H9 (cell line): ENCODE measurements around the gene PLEKHM3. TPM values are rescaled to one million over a fixed set of nuclear protein-coding genes. Genes with fewer than 3 reads are reported as not detected.
A peak's percentile ranks its signal among the peaks of the same experiment; 100 is the strongest.

ENCODE experiments used
- DNase-seq: peaks from one replicate; pipeline ENCODE4 v3.0.0-alpha.2; 2017
- H2AFZ ChIP-seq: one replicate; pipeline ENCODE4 v1.6.1; 2013; ENCODE audit warnings: mild to moderate bottlenecking, low read length, control low read depth, moderate library complexity
- H2AK5ac ChIP-seq: 2 replicates; pipeline ENCODE4 v1.6.1; 2013; ENCODE audit warnings: low read length, control low read depth, mixed read lengths; ENCODE audit not compliant: insufficient read length
- H2BK120ac ChIP-seq: one replicate; pipeline ENCODE4 v1.6.1; 2013; ENCODE audit warnings: low read depth, mild to moderate bottlenecking, low read length, control low read depth, inconsistent platforms; ENCODE audit not compliant: poor library complexity, severe bottlenecking
- H2BK12ac ChIP-seq: 2 replicates; pipeline ENCODE4 v1.6.1; 2013; ENCODE audit warnings: low read length, control low read depth, mixed read lengths, low read depth; ENCODE audit not compliant: insufficient read length
- H2BK15ac ChIP-seq: 2 replicates; pipeline ENCODE4 v1.6.1; 2013; ENCODE audit warnings: low read depth, low read length, control low read depth
- H2BK20ac ChIP-seq: one replicate; pipeline ENCODE4 v1.6.1; 2013; ENCODE audit warnings: low read depth, mild to moderate bottlenecking, low read length, control low read depth, inconsistent platforms; ENCODE audit not compliant: poor library complexity, severe bottlenecking
- H2BK5ac ChIP-seq: 2 replicates; pipeline ENCODE4 v1.6.1; 2013; ENCODE audit warnings: low read length, control low read depth, mixed read lengths; ENCODE audit not compliant: insufficient read length
- H3K14ac ChIP-seq: 2 replicates; pipeline ENCODE4 v1.6.1; 2013; ENCODE audit warnings: low read length, control low read depth; ENCODE audit not compliant: insufficient read depth
- H3K18ac ChIP-seq: 2 replicates; pipeline ENCODE4 v1.6.1; 2013; ENCODE audit warnings: low read depth, mild to moderate bottlenecking, mixed read lengths, low read length, control low read depth; ENCODE audit not compliant: insufficient read length
- H3K23ac ChIP-seq: 2 replicates; pipeline ENCODE4 v1.6.1; 2013; ENCODE audit warnings: low read length, control low read depth, mixed read lengths, low read depth; ENCODE audit not compliant: insufficient read length
- H3K23me2 ChIP-seq: 2 replicates; pipeline ENCODE4 v1.6.1; 2013; ENCODE audit warnings: low read depth, mild to moderate bottlenecking, mixed read lengths, low read length, control low read depth; ENCODE audit not compliant: insufficient read length, poor library complexity, severe bottlenecking
- H3K27ac ChIP-seq: 2 replicates; pipeline ENCODE4 v1.5.1; 2013; ENCODE audit warnings: low read length, control low read depth, mixed read lengths, low read depth; ENCODE audit not compliant: insufficient read length
- H3K27me3 ChIP-seq: 2 replicates; pipeline ENCODE4 v1.6.1; 2013; ENCODE audit warnings: low read length, control low read depth, inconsistent platforms; ENCODE audit not compliant: insufficient read depth
- H3K4ac ChIP-seq: 2 replicates; pipeline ENCODE4 v1.6.1; 2013; ENCODE audit warnings: low read depth, mild to moderate bottlenecking, control low read depth, inconsistent platforms, low read length, moderate library complexity
- H3K4me1 ChIP-seq: 2 replicates; pipeline ENCODE4 v1.6.1; 2013; ENCODE audit warnings: low read length, control low read depth, inconsistent platforms; ENCODE audit not compliant: insufficient read depth
- H3K4me2 ChIP-seq: 2 replicates; pipeline ENCODE4 v1.6.1; 2013; ENCODE audit warnings: low read length, control low read depth, mixed read lengths; ENCODE audit not compliant: insufficient read length, insufficient read depth
- H3K56ac ChIP-seq: 2 replicates; pipeline ENCODE4 v1.6.1; 2013; ENCODE audit warnings: low read depth, mild to moderate bottlenecking, mixed read lengths, low read length, control low read depth; ENCODE audit not compliant: insufficient read length
- H3K79me1 ChIP-seq: 2 replicates; pipeline ENCODE4 v1.6.1; 2013; ENCODE audit warnings: low read depth, mild to moderate bottlenecking, moderate library complexity, low read length, control low read depth, inconsistent platforms; ENCODE audit not compliant: insufficient read depth, poor library complexity, severe bottlenecking
- H3K79me2 ChIP-seq: 2 replicates; pipeline ENCODE4 v1.6.1; 2013; ENCODE audit warnings: low read length, control low read depth, inconsistent platforms; ENCODE audit not compliant: insufficient read depth
- H3K9ac ChIP-seq: 2 replicates; pipeline ENCODE4 v1.6.1; 2013; ENCODE audit warnings: low read length, control low read depth, mixed read lengths; ENCODE audit not compliant: insufficient read length; ENCODE audit errors: extremely low read depth
- H3K9me3 ChIP-seq: one replicate; pipeline ENCODE4 v1.6.1; 2013; ENCODE audit warnings: low read depth, low read length, inconsistent platforms; ENCODE audit not compliant: control insufficient read depth
- H3T11ph ChIP-seq: one replicate; pipeline ENCODE4 v1.6.1; 2013; ENCODE audit warnings: mild to moderate bottlenecking, low read length, control low read depth, inconsistent platforms
- H4K20me1 ChIP-seq: one replicate; pipeline ENCODE4 v1.6.1; 2013; ENCODE audit not compliant: control insufficient read depth, insufficient read length, insufficient read depth
- H4K5ac ChIP-seq: 2 replicates; pipeline ENCODE4 v1.6.1; 2013; ENCODE audit warnings: low read depth, mild to moderate bottlenecking, mixed read lengths, low read length, control low read depth; ENCODE audit not compliant: insufficient read length
- H4K8ac ChIP-seq: replicated peaks from 2 replicates; pipeline ENCODE4 v1.6.1; 2013; ENCODE audit warnings: low read length, control low read depth, mixed read lengths, low read depth; ENCODE audit not compliant: insufficient read length
- H4K91ac ChIP-seq: 2 replicates; pipeline ENCODE4 v1.6.1; 2013; ENCODE audit warnings: low read depth, mild to moderate bottlenecking, moderate library complexity, mixed read lengths, low read length, control low read depth; ENCODE audit not compliant: insufficient read length
- H3K27ac Mint-ChIP-seq, 3 experiments: 2 replicates in 2 of 3; 3 replicates in 1 of 3; pipeline ENCODE4 v1.8.0; 2020 to 2021; ENCODE audit warnings: mixed read lengths in 3 of 3, mild to moderate bottlenecking in 1 of 3, moderate library complexity in 1 of 3
- H3K27me3 Mint-ChIP-seq: 2 replicates; pipeline ENCODE4 v1.8.0; 2021; ENCODE audit warnings: low read depth, mild to moderate bottlenecking, moderate library complexity, mixed read lengths
- H3K36me3 Mint-ChIP-seq, 3 experiments: 2 replicates in 2 of 3; 3 replicates in 1 of 3; pipeline ENCODE4 v1.8.0; 2020 to 2021; ENCODE audit warnings: low read depth in 3 of 3, mixed read lengths in 3 of 3; ENCODE audit not compliant: insufficient read depth in 1 of 3
- H3K4me1 Mint-ChIP-seq, 2 experiments: 2 replicates each; pipeline ENCODE4 v1.8.0; 2020; ENCODE audit warnings: mixed read lengths in 2 of 2
- H3K4me3 Mint-ChIP-seq, 2 experiments: 2 replicates in 1 of 2; 3 replicates in 1 of 2; pipeline ENCODE4 v1.8.0; 2020 to 2021; ENCODE audit warnings: mild to moderate bottlenecking in 2 of 2, mixed read lengths in 2 of 2, moderate library complexity in 1 of 2
- H3K9me3 Mint-ChIP-seq, 2 experiments: 2 replicates in 1 of 2; 3 replicates in 1 of 2; pipeline ENCODE4 v1.8.0; 2020; ENCODE audit warnings: mild to moderate bottlenecking in 2 of 2, mixed read lengths in 2 of 2, moderate library complexity in 1 of 2
- total RNA-seq: library from RNA; stranded (reverse); gene quantifications from 2 replicates; pipeline ENCODE4 v1.2.1, GENCODE V29; 2021
- TF ChIP-seq, protein P1 (sequence below): fragments of 200-600 bp; sonication (generic); conservative IDR thresholded peaks from 3 replicates; pipeline ENCODE4 v1.8.0; 2021; ENCODE audit warnings: antibody characterized with exemption, mild to moderate bottlenecking

Gene PLEKHM3
- total RNA-seq, 1 experiment from 2014 or later = 7.5 TPM

DNA sequence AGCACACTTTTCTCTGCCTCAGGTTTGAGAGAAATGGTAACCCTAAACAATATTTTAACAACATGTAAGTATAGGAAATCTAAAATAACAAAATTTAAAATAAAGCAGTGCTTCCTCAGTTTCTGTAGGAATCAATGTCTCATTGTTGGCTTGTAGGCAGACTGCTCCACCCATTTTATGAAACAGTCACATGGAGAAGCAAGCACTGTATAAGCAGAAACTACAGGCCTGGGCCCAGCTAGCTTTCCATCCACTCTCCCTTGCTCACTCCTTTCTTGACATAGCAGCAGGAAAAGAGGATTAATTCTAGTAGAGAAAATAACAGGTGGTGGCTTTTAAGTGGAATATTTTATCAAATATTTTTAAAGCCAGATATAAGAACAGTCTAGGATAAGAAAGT lies 97.2 kb downstream of the PLEKHM3 start:
- H3K9me3 ChIP-seq = no peaks in the 10 kb centered on the region
- no peak overlapping the region for H2AFZ ChIP-seq
- H4K91ac ChIP-seq = no peak overlapping the region
- H2BK5ac ChIP-seq = no peak overlapping the region
- TF ChIP-seq, protein P1, sequence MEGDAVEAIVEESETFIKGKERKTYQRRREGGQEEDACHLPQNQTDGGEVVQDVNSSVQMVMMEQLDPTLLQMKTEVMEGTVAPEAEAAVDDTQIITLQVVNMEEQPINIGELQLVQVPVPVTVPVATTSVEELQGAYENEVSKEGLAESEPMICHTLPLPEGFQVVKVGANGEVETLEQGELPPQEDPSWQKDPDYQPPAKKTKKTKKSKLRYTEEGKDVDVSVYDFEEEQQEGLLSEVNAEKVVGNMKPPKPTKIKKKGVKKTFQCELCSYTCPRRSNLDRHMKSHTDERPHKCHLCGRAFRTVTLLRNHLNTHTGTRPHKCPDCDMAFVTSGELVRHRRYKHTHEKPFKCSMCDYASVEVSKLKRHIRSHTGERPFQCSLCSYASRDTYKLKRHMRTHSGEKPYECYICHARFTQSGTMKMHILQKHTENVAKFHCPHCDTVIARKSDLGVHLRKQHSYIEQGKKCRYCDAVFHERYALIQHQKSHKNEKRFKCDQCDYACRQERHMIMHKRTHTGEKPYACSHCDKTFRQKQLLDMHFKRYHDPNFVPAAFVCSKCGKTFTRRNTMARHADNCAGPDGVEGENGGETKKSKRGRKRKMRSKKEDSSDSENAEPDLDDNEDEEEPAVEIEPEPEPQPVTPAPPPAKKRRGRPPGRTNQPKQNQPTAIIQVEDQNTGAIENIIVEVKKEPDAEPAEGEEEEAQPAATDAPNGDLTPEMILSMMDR = no peak
- H2BK20ac ChIP-seq = no peak overlapping the region
- no peaks in the 10 kb centered on the region for H3K27me3 ChIP-seq
- no peak overlapping the region for H2AK5ac ChIP-seq
- H2BK12ac ChIP-seq = no peak overlapping the region
- no peaks in the 10 kb centered on the region for H3K79me2 ChIP-seq
- H3K23ac ChIP-seq = no peak overlapping the region
- no peak overlapping the region for H3K27ac ChIP-seq
- H3K79me1 ChIP-seq = no peaks in the 10 kb centered on the region
- H3K14ac ChIP-seq = no peak overlapping the region
- H4K8ac ChIP-seq = no peak overlapping the region
- H3K9me3 Mint-ChIP-seq = no peaks in the 10 kb centered on the region
- H3T11ph ChIP-seq = no peak overlapping the region
- H3K9ac ChIP-seq = no peak overlapping the region
- no peak overlapping the region for H3K4ac ChIP-seq
- H3K18ac ChIP-seq = no peak overlapping the region
- no peak overlapping the region for H3K56ac ChIP-seq
- no peak overlapping the region for H4K5ac ChIP-seq
- no peaks in the 10 kb centered on the region for H3K23me2 ChIP-seq
- H3K4me1 Mint-ChIP-seq = peaks cover 27 to 29% of the 10 kb centered on the region in 2 experiments
- no peak for DNase-seq
- no peak overlapping the region for H3K4me2 ChIP-seq
- no peak overlapping the region for H2BK120ac ChIP-seq
- no peaks in the 10 kb centered on the region for H3K4me1 ChIP-seq
- no peak overlapping the region for H3K4me3 Mint-ChIP-seq
- no peaks in the 10 kb centered on the region for H3K27me3 Mint-ChIP-seq
- no peaks in the 10 kb centered on the region for H4K20me1 ChIP-seq
- peaks cover 0 to under 1% (median 0%) of the 10 kb centered on the region in 3 experiments; a peak in 1 of 7 replicates for H3K36me3 Mint-ChIP-seq
- H3K27ac Mint-ChIP-seq = peak overlapping the region in 2 of 3 experiments; percentile 52 to 64; a peak in 1 of 7 replicates
- H2BK15ac ChIP-seq = no peak overlapping the region
